Body of pancreas (tissue), 4 donors: Measurements from ENCODE around the gene CD109. TPM values are rescaled to one million over a fixed set of nuclear protein-coding genes. Genes with fewer than 3 reads are reported as not detected.

Experiments
- ATAC-seq: fragments of 150-250 bp; one replicate; pipeline ENCODE4 v1.9.1; 2016
- DNase-seq, 4 donors: peaks; one replicate each; pipeline ENCODE4 v3.0.0-alpha.2; 2019
- H3K27ac ChIP-seq, 4 donors: fragments of 200-600 bp; sonication (generic); 1 replicate in 3 of 4; 2 replicates in 1 of 4; pipeline versions ENCODE4 v1.5.1 to v1.6.1; 2016 to 2019; ENCODE audit warnings: mild to moderate bottlenecking in 1 of 4, mixed read lengths in 1 of 4, moderate library complexity in 1 of 4
- H3K27me3 ChIP-seq, 2 donors: fragments of 200-600 bp; sonication (generic); one replicate each; pipeline ENCODE4 v1.6.0; 2016; ENCODE audit warnings: mild to moderate bottlenecking in 1 of 2
- H3K36me3 ChIP-seq, 2 donors: fragments of 200-600 bp; sonication (generic); replicated peaks in 1 of 2; 2 replicates each; pipeline ENCODE4 v1.5.1; 2016; ENCODE audit warnings: low read depth in 2 of 2; ENCODE audit not compliant: insufficient read depth in 1 of 2
- H3K4me1 ChIP-seq: fragments of 200-600 bp; sonication (generic); one replicate; pipeline ENCODE4 v1.6.0; 2016
- H3K4me3 ChIP-seq, 2 donors: fragments of 200-600 bp; sonication (generic); 1 replicate in 1 of 2; 2 replicates in 1 of 2; pipeline ENCODE4 v1.5.1; 2016 to 2019
- H3K9me3 ChIP-seq, 3 donors: fragments of 200-600 bp; sonication (generic); 1 replicate in 2 of 3; 2 replicates in 1 of 3; pipeline ENCODE4 v1.5.1; 2016
- POLR2A ChIP-seq, 3 donors: fragments of 450-650 bp; IDR thresholded peaks; one replicate each; pipeline ENCODE4 v1.6.1; 2016; ENCODE audit warnings: antibody characterized with exemption in 3 of 3, mild to moderate bottlenecking in 2 of 3
- WGBS, 2 donors: methylation state at CpG; one replicate each; pipeline ENCODE4 v1.1.5; 2017; 5-methylcytosine and 5-hydroxymethylcytosine counted together
- intact Hi-C: fragments of 100-400 bp; cut with DNase I; formaldehyde crosslinking; loops from one replicate; pipeline ENCODE4 v1.15.1; 2023
- total RNA-seq, 2 donors: library from RNA; depleted of rRNA; stranded (reverse); fragments of >200 nt; gene quantifications; one replicate each; pipeline ENCODE4 v1.1.0, GENCODE V29; 2016
- TF ChIP-seq, protein P1 (sequence below), 7 experiments: fragments of 450-650 bp in 4 of 7; fragments of 200-600 bp in 3 of 7; sonication (generic) in 3 of 7; IDR thresholded peaks; one replicate each; pipeline ENCODE4 v1.5.1; 2016 to 2019; ENCODE audit warnings: antibody characterized with exemption in 7 of 7

Gene CD109
- total RNA-seq, 2 donors from 2014 or later, result 2.6 to 30.7 TPM

DNA sequence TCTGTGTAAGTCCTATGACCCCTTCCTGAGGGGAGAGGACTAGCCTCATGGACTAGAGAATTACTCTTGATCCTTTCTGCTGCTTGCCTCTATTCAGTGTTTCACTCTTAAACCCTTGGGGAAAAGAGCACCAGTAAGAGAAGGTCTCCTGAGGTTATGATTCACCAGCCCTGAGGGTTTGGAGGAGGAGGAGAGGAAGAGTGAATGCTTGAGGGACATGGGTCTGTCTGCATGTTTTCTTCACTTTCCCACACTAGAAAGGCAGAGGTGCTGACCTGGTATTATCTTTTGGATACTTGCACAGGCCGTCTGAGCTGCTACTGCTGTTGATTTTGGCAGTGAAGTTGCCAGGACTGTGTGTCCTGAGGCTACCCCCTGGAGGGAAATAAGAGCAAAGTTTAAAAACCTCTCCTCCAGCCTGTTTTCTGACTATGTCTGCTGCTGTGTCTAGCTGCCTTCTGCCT, 78.3 kb downstream of the CD109 start:
- DNase-seq (peak in 2 of 4 donors; percentile 23 to 50), ATAC-seq (peak; percentile 68)
- H3K9me3 ChIP-seq, result no peaks in the 10 kb centered on the region
- H3K27me3 ChIP-seq, result no peaks in the 10 kb centered on the region
- no peak for TF ChIP-seq POLR2A (IDR thresholded peaks at IDR 0.05)
- TF ChIP-seq, protein P1, sequence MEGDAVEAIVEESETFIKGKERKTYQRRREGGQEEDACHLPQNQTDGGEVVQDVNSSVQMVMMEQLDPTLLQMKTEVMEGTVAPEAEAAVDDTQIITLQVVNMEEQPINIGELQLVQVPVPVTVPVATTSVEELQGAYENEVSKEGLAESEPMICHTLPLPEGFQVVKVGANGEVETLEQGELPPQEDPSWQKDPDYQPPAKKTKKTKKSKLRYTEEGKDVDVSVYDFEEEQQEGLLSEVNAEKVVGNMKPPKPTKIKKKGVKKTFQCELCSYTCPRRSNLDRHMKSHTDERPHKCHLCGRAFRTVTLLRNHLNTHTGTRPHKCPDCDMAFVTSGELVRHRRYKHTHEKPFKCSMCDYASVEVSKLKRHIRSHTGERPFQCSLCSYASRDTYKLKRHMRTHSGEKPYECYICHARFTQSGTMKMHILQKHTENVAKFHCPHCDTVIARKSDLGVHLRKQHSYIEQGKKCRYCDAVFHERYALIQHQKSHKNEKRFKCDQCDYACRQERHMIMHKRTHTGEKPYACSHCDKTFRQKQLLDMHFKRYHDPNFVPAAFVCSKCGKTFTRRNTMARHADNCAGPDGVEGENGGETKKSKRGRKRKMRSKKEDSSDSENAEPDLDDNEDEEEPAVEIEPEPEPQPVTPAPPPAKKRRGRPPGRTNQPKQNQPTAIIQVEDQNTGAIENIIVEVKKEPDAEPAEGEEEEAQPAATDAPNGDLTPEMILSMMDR (IDR thresholded peaks at IDR 0.05), result no peak
- intact Hi-C loops, result no loop called here
- no peak overlapping the region for H3K27ac ChIP-seq
- H3K36me3 ChIP-seq, result no peaks in the 10 kb centered on the region
- 0 to 10% methylated on average over 1 of the region's 1 CpG for WGBS, 2 donors
- no peaks in the 10 kb centered on the region for H3K4me1 ChIP-seq
- H3K4me3 ChIP-seq, result no peak overlapping the region

DNA sequence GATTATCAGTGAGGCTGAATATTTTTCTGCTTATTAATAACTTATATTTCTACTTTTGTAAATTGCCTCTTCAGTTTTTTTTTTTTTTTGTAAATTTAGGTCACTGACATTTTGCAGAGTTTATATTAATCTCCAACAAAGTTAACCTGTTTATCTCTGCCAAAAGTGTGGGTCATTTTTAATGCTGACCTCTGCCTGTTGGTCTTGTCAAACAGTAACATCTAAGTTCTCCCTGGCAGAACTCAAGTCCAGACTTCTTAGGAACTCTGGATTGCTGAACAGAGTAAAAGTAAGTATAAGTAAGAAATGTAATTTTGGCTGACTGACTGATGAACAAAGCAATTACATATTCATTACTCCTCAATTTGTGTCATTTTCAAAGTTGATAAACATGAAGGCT, 83.9 kb downstream of the CD109 start:
- Histone ChIP-seq H3K27me3 (no peaks in the 10 kb centered on the region), H3K27ac (no peak overlapping the region), H3K36me3 (no peaks in the 10 kb centered on the region), H3K9me3 (no peaks in the 10 kb centered on the region), H3K4me1 (no peaks in the 10 kb centered on the region), H3K4me3 (no peak overlapping the region)
- no peak for DNase-seq
- intact Hi-C loops, result no loop called here
- TF ChIP-seq, protein P1 (IDR thresholded peaks at IDR 0.05), result no peak
- no peak for TF ChIP-seq POLR2A (IDR thresholded peaks at IDR 0.05)
- ATAC-seq, result no peak

DNA sequence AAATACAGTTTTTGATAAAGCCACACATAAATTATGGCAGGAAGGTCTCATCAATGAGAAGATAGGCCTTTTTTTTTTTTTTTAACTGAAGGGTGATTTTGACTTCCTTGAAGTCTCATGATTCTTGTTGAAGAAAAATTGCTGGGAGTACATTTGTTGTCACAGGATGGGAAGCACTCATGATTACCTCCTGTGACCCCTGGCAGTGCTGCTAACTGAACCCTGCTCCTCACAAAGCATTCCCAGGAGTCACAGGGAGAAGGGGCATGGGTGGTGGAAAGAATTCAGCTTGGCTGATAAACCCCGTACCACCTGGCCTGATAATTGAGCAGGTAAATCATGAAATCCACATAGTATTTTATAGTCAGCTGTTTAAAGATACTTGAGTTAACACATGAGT, 86.9 kb downstream of the CD109 start:
- no peak for ATAC-seq
- no peaks in the 10 kb centered on the region for H3K9me3 ChIP-seq
- TF ChIP-seq, protein P1 (IDR thresholded peaks at IDR 0.05), result no peak
- H3K4me1 ChIP-seq, result no peaks in the 10 kb centered on the region
- H3K27ac ChIP-seq, result no peak overlapping the region
- intact Hi-C loops, result no loop called here
- no peak for DNase-seq
- WGBS, 2 donors, result 18 to 32% methylated on average over 1 of the region's 1 CpG
- no peaks in the 10 kb centered on the region for H3K27me3 ChIP-seq
- H3K4me3 ChIP-seq, result no peak overlapping the region
- H3K36me3 ChIP-seq, result no peaks in the 10 kb centered on the region

DNA sequence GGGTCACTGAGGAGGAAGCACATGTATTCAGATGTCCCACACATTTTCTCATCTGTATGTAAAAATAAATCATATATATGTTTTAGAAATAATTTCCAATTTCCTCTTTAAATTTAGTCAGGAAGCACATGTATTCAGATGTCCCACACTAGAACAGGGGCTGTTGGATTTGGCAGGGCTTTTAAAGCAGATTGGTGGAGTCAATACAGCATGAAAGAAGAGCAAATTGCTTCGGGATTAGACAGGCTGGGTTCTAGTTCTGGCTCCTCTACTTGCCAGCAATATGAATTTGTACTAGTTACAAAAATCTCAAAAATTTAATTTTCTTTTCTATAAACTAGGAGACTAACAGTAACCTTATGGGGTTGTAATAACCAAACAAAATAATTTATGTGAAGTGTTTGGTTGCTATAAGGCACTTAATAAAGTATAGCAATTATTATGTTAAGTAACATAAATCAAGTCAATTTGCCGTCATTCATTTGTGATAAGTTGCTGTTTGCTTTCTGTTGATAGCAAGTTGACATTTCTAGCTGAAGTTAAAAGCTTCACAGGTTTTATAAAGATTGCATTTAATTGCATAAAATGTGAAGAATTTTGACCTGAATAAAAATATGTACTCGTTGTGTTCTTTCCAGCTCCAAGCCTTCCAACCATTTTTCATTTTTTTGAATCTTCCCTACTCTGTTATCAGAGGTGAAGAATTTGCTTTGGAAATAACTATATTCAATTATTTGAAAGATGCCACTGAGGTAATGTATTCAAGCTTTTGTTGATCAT, 88.9 kb downstream of the CD109 start:
- no peak for ATAC-seq

More for the DNA sequence above, 88.9 kb downstream of the CD109 start:
- H3K9me3 ChIP-seq, result no peaks in the 10 kb centered on the region
- H3K27me3 ChIP-seq, result no peaks in the 10 kb centered on the region
- no peak for DNase-seq
- H3K4me1 ChIP-seq, result no peaks in the 10 kb centered on the region
- no peak overlapping the region for H3K4me3 ChIP-seq
- intact Hi-C loops, result no loop called here
- H3K36me3 ChIP-seq, result no peaks in the 10 kb centered on the region
- TF ChIP-seq, protein P1 (IDR thresholded peaks at IDR 0.05), result no peak
- no peak overlapping the region for H3K27ac ChIP-seq
- WGBS, 2 donors, result 34 to 41% methylated on average over 3 of the region's 3 CpGs
